Activated CD4-positive, alpha-beta memory T cell treated with anti-CD3 and anti-CD28 coated beads, Interleukin-2, amount 10 ng/mL, durations not matched to agents 7 days and 5 days (primary cell): ENCODE data around the gene UBE2C. TPM values are rescaled to one million over a fixed set of nuclear protein-coding genes. Genes with fewer than 3 reads are reported as not detected.
A peak's percentile ranks its signal among the peaks of the same experiment; 100 is the strongest.
"Not testable (repeated sequence)": the region's sequence is repeated elsewhere in the genome, so short reads cannot be mapped to it uniquely, and the experiment has no call there.

Experiments
- CTCF ChIA-PET: fragments of 350-600 bp; sonication (Branson Sonifier 250); formaldehyde crosslinking; loops from one replicate; lab custom pipeline; 2021; ENCODE audit warnings: antibody characterized with exemption, inconsistent platforms; lab: Charles Lee
- POLR2A ChIA-PET: fragments of 350-600 bp; sonication (Branson Sonifier 250); formaldehyde crosslinking; loops from one replicate; lab custom pipeline; 2021; ENCODE audit warnings: antibody characterized with exemption; lab: Charles Lee
- DNase-seq: peaks from one replicate; pipeline ENCODE4 v3.0.0-alpha.2; 2020
- H3K27ac Mint-ChIP-seq: one replicate; pipeline ENCODE4 v1.8.0; 2021; ENCODE audit warnings: mild to moderate bottlenecking, mixed read lengths
- H3K27me3 Mint-ChIP-seq: one replicate; pipeline ENCODE4 v1.8.0; 2021; ENCODE audit warnings: mixed read lengths
- H3K36me3 Mint-ChIP-seq: one replicate; pipeline ENCODE4 v1.8.0; 2021; ENCODE audit warnings: low read depth, mixed read lengths
- H3K4me1 Mint-ChIP-seq: one replicate; pipeline ENCODE4 v1.8.0; 2021; ENCODE audit warnings: mixed read lengths
- H3K4me3 Mint-ChIP-seq: one replicate; pipeline ENCODE4 v1.8.0; 2021; ENCODE audit warnings: mild to moderate bottlenecking, mixed read lengths
- H3K9me3 Mint-ChIP-seq: one replicate; pipeline ENCODE4 v1.8.0; 2021; ENCODE audit warnings: mixed read lengths
- total RNA-seq, 2 experiments: library from RNA; stranded (reverse); gene quantifications; one replicate each; pipeline ENCODE4 v1.2.3, GENCODE V29; 2021

UBE2C gene
- total RNA-seq, 2 experiments from 2014 or later = 170 to 184 TPM

DNA sequence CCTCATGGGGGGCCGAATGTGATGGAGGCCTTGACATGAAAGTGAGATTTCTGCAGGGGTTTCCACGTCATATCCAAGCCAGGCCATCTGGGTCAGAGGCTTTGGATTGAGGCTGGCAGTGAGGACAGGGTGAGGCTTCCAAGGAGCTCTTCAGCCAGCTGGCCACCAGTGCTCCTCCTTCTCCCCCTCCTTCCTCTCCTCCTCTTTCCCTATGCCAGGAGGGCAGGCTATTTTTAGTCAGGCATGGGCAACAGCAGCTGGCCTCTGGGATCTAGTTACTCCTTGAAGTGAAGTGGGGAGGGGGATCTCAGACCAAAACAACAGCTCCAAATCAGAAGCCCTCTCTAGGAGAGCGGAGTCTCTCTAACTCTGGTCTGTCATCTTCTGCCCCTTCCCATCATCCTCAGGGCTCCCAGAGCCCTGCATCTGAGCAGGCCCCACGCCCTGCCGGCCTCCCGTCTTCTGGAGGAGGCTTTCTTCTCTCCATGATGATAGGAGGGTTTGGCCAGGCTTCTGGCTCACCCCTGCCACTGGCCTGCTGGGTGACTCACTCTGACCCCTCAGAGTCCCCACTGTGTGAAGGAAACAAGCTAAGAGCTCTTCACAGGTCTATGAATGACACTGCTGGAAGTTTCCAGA is 14.1 kb downstream of the UBE2C start:
- Mint-ChIP-seq H3K27me3 (peaks cover 32% of the 10 kb centered on the region), H3K9me3 (no peaks in the 10 kb centered on the region), H3K27ac (no peak overlapping the region), H3K36me3 (no peaks in the 10 kb centered on the region), H3K4me1 (peaks cover 16% of the 10 kb centered on the region), H3K4me3 (no peak overlapping the region)
- no peak for DNase-seq
- POLR2A ChIA-PET = interaction anchor here (0.7 to 3.6 kb wide), 3 partner anchors 9 to 145 kb away, joined by 3 to 15 read pairs (median 6); partner anchors contain the start of gene ZNF335
- CTCF ChIA-PET = interaction anchor here (2.0 kb wide), 1 partner anchor 11 kb away, joined by 5 read pairs; no protein-coding TSS in a partner anchor

DNA sequence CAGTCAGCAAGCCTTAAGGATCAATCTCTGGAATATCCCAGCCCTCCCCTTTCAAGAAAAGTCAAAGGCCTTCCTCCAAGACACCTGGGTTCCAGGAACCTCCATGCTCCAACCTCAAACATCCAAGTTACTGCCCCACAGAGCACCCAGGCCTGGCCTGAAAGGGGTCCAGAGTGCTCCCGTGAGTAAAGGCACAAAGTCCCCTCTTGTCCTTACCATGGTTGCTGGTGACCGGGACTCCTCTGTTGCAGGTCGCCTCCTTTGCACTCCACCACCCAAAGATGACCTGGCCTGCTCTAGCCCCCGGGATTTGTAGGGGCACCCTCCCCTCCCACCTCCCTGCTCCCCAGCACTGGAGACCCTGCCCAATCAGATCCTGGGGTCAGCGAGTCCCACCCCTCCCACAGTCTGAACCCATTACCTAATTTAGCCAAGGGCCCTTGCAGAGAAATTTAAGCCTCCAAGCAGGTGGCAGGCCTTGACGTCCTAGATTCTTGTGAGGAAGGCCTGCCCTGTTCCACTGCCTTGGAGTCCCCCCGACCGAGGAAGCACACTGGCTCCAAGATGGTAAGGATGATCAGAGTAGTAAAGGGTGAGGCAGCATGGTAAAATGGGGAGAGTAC is 14.7 kb downstream of the UBE2C start, which contains the start of gene TNNC2:
TSS of gene TNNC2 (minus strand) at position 283 of the 623 bp plus-strand sequence. CDS start at position 219, 64 bp downstream.
- ChIA-PET CTCF (interaction anchor here (1.0 kb wide), 1 partner anchor 29 kb away, joined by 3 read pairs; no protein-coding TSS in a partner anchor), POLR2A (interaction anchor here (2.0 to 3.6 kb wide), 2 partner anchors 10 to 144 kb away, joined by 6 to 15 read pairs; partner anchors contain the start of gene ZNF335)
- Mint-ChIP-seq H3K27ac (no peak within 1 kb of the TSS), H3K9me3 (no peaks in the 10 kb centered on the region), H3K27me3 (peaks cover 33% of the 10 kb centered on the region), H3K4me3 (no peak within 1 kb of the TSS), H3K36me3 (no peaks in the 10 kb centered on the region), H3K4me1 (peaks cover 16% of the 10 kb centered on the region)
- no peak for DNase-seq

DNA sequence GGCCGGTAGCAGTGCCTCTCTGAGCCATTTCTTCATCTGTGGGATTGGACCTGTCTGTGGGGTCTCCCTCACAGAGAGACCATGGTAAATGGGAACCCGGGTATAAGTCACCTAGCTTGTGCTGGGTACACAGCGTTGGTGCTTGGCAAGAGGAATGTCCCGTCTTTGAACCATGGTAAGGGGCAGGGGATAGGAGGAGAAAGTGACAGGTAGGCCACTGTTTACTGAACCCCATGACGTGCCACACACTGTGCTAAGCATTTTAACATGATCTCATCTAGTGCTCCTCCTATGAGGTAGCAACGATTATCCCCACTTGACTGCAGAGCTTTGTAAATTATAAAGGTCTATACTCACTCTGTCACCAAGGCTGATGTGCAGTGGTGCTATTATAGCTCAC is 15.3 kb downstream of the UBE2C start:
- POLR2A ChIA-PET = interaction anchor here (2.0 kb wide), 1 partner anchor 10 kb away, joined by 6 read pairs; no protein-coding TSS in a partner anchor
- no peaks in the 10 kb centered on the region for H3K36me3 Mint-ChIP-seq

GRCh38 chr20:45828589-45828988 is 16.1 kb downstream of the UBE2C start:
- Mint-ChIP-seq H3K36me3 (no peaks in the 10 kb centered on the region), H3K27me3 (peaks cover 25% of the 10 kb centered on the region), H3K4me1 (peaks cover 19% of the 10 kb centered on the region), H3K4me3 (no peak overlapping the region), H3K9me3 (no peaks in the 10 kb centered on the region), H3K27ac (no peak overlapping the region)
- ChIA-PET CTCF (interaction anchor here (0.6 to 1.0 kb wide), 2 partner anchors 30 to 733 kb away, joined by 3 read pairs; no protein-coding TSS in a partner anchor), POLR2A (no interaction called here)
- no peak for DNase-seq

More for the DNA sequence above, 15.3 kb downstream of the UBE2C start:
- H3K4me1 Mint-ChIP-seq = peaks cover 16% of the 10 kb centered on the region
- DNase-seq = no peak
- CTCF ChIA-PET = interaction anchor here (1.0 kb wide), 1 partner anchor 29 kb away, joined by 3 read pairs; no protein-coding TSS in a partner anchor
- H3K4me3 Mint-ChIP-seq = no peak overlapping the region
- peaks cover 28% of the 10 kb centered on the region for H3K27me3 Mint-ChIP-seq
- no peaks in the 10 kb centered on the region for H3K9me3 Mint-ChIP-seq
- H3K27ac Mint-ChIP-seq = no peak overlapping the region

- H3K9me3 Mint-ChIP-seq, H3K27ac Mint-ChIP-seq, H3K4me3 Mint-ChIP-seq, DNase-seq, POLR2A ChIA-PET, CTCF ChIA-PET, H3K36me3 Mint-ChIP-seq: not testable (repeated sequence)
- Mint-ChIP-seq H3K4me1 (peaks cover 14% of the 10 kb centered on the region), H3K27me3 (peaks cover 16% of the 10 kb centered on the region)
Measured at GRCh38 chr20:45829673-45830106, 17.2 kb downstream of the UBE2C start.

DNA sequence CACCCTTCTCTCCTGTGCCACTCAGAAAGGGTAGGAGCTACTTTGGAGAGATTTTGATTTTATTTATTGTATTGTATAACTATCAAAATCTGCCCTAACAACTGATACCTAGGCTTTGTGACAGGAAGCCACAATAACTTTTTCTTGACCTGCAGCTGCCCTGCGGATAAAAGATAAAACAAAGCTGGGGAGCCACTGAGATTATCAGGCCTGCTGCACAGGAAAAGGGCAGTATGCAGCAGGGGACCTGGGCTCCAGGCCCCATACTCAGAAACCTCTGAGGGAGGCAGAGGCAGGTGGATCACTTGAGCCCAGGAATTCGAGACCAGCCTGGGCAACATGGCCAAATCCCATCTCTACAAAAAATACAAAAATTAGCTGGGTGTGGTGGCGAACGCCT is 20.2 kb downstream of the UBE2C start:
- Mint-ChIP-seq H3K27me3 (peaks cover 13% of the 10 kb centered on the region), H3K36me3 (no peaks in the 10 kb centered on the region), H3K4me3 (peak overlapping the region; percentile 57), H3K27ac (no peak overlapping the region), H3K4me1 (peaks cover 19% of the 10 kb centered on the region), H3K9me3 (no peaks in the 10 kb centered on the region)
- ChIA-PET CTCF (interaction anchor here (1.4 to 1.8 kb wide), 3 partner anchors 8 to 138 kb away, joined by 3 to 5 read pairs (median 5); partner anchors contain the start of gene PCIF1), POLR2A (interaction anchor here (0.7 to 4.2 kb wide), 5 partner anchors 9 to 102 kb away, joined by 3 to 21 read pairs (median 6); partner anchors contain the start of gene PCIF1)
- no peak for DNase-seq

DNA sequence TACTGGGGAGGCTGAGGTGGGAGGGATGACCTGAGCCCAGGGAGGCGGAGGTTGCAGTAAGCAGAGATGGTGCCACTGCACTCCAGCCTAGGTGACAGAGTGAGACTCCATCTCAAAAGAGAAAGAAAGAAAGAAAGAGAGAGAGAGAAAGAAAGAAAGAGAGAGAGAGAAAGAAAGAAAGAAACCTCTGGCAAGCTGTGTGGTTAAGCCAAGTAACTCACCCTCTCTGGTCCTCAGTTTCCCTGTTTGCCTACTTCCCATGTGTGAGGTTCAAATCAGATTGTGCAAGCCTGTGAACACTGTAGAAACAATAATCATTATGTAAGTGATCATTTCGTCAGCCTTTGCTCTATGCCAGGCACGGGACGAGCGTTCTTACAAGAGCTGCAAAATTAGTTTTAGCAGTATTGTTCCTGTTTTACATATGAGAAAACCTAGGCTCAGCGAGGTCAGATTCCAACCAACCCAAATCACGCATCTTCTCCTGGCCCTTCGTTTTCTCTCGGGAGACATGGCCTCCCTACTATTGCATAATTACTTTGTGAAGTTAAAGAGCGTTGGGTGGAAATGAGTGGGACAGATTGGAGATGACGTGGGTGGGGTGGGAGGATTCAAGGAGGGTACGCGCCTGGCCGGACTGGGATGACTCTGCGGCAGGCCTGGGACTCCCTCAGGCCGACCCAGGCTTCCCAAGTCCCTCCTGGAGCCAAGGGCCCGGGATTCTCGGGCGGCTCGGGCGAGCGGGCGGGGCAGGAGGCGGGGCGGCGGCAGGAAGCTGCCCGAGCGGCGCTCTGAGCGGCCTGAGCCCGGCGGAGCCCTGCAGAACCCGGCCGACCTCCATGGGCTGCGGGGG is 20.8 kb downstream of the UBE2C start, which contains the start of gene SNX21:
TSS of gene SNX21 (plus strand) at position 770 of the 853 bp plus-strand sequence. CDS start 121 bp downstream, outside the sequence.
- DNase-seq = peak; percentile 32
- Mint-ChIP-seq H3K4me3 (peak within 1 kb of the TSS; percentile 57), H3K36me3 (no peaks in the 10 kb centered on the region), H3K4me1 (peaks cover 19% of the 10 kb centered on the region), H3K27ac (no peak within 1 kb of the TSS), H3K27me3 (peaks cover 13% of the 10 kb centered on the region), H3K9me3 (no peaks in the 10 kb centered on the region)
- CTCF ChIA-PET = interaction anchor here (0.5 to 1.8 kb wide), 6 partner anchors 9 to 137 kb away, joined by 3 to 5 read pairs (median 4); partner anchors contain the start of gene PCIF1
- POLR2A ChIA-PET = interaction anchor here (0.7 to 4.2 kb wide), 7 partner anchors 8 to 101 kb away, joined by 3 to 21 read pairs (median 6); partner anchors contain the start of gene PCIF1

GRCh38 chr20:45833883-45834796 is 21.7 kb downstream of the UBE2C start:
- peaks cover 19% of the 10 kb centered on the region for H3K4me1 Mint-ChIP-seq
- H3K9me3 Mint-ChIP-seq = no peaks in the 10 kb centered on the region
- ChIA-PET POLR2A (interaction anchor here (1.1 to 4.2 kb wide), 4 partner anchors 12 to 100 kb away, joined by 3 to 21 read pairs (median 6); partner anchors contain the start of gene PCIF1), CTCF (interaction anchor here (0.5 to 1.8 kb wide), 6 partner anchors 10 to 136 kb away, joined by 3 to 5 read pairs (median 4); no protein-coding TSS in a partner anchor)
- peak; percentile 42 for DNase-seq
- H3K4me3 Mint-ChIP-seq = peak overlapping the region; percentile 35
- H3K36me3 Mint-ChIP-seq = no peaks in the 10 kb centered on the region
- H3K27ac Mint-ChIP-seq = no peak overlapping the region
- H3K27me3 Mint-ChIP-seq = peaks cover 13% of the 10 kb centered on the region

GRCh38 chr20:45834797-45835161 is 22.3 kb downstream of the UBE2C start:
- peak overlapping the region; percentile 35 for H3K4me3 Mint-ChIP-seq
- ChIA-PET CTCF (interaction anchor here (1.4 kb wide), 1 partner anchor 36 kb away, joined by 4 read pairs; no protein-coding TSS in a partner anchor), POLR2A (interaction anchor here (1.2 to 4.2 kb wide), 3 partner anchors 22 to 99 kb away, joined by 3 to 21 read pairs (median 6); partner anchors contain the start of gene PCIF1)
- DNase-seq = no peak
- peaks cover 13% of the 10 kb centered on the region for H3K27me3 Mint-ChIP-seq
- peaks cover 19% of the 10 kb centered on the region for H3K4me1 Mint-ChIP-seq
- no peaks in the 10 kb centered on the region for H3K36me3 Mint-ChIP-seq
- no peak overlapping the region for H3K27ac Mint-ChIP-seq
- no peaks in the 10 kb centered on the region for H3K9me3 Mint-ChIP-seq

- H3K27ac Mint-ChIP-seq = no peak overlapping the region
- no peaks in the 10 kb centered on the region for H3K36me3 Mint-ChIP-seq
- CTCF ChIA-PET = interaction anchor here (1.0 kb wide), 1 partner anchor 11 kb away, joined by 3 read pairs; no protein-coding TSS in a partner anchor
- peaks cover 19% of the 10 kb centered on the region for H3K4me1 Mint-ChIP-seq
- DNase-seq = no peak
- POLR2A ChIA-PET = interaction anchor here (0.7 to 1.2 kb wide), 2 partner anchors 22 to 98 kb away, joined by 3 read pairs; no protein-coding TSS in a partner anchor
- no peak overlapping the region for H3K4me3 Mint-ChIP-seq
- H3K9me3 Mint-ChIP-seq = no peaks in the 10 kb centered on the region
- H3K27me3 Mint-ChIP-seq = peaks cover 12% of the 10 kb centered on the region
Measured at GRCh38 chr20:45835329-45835765, 22.9 kb downstream of the UBE2C start.

- H3K36me3 Mint-ChIP-seq = no peaks in the 10 kb centered on the region
- POLR2A ChIA-PET = interaction anchor here (0.7 to 1.2 kb wide), 2 partner anchors 23 to 98 kb away, joined by 3 read pairs; no protein-coding TSS in a partner anchor
- H3K4me1 Mint-ChIP-seq = peaks cover 19% of the 10 kb centered on the region
- DNase-seq = no peak
- CTCF ChIA-PET = interaction anchor here (1.0 kb wide), 1 partner anchor 12 kb away, joined by 3 read pairs; no protein-coding TSS in a partner anchor
- peaks cover 9% of the 10 kb centered on the region for H3K27me3 Mint-ChIP-seq
- H3K4me3 Mint-ChIP-seq = no peak overlapping the region
- no peak overlapping the region for H3K27ac Mint-ChIP-seq
- no peaks in the 10 kb centered on the region for H3K9me3 Mint-ChIP-seq
Measured at GRCh38 chr20:45835825-45836224, 23.4 kb downstream of the UBE2C start.
